Astrocyte (in vitro differentiated cells and primary cell): Measurements from ENCODE around the gene TTLL9. TPM values are rescaled to one million over a fixed set of nuclear protein-coding genes. Genes with fewer than 3 reads are reported as not detected.

Experiments used
- DNase-seq: peaks from one replicate; pipeline ENCODE4 v3.0.0-alpha.2; 2010; ENCODE audit warnings: low read depth
- FAIRE-seq: peaks from 2 replicates; lab custom pipeline; 2011; peaks lifted over from hg19 to GRCh38; lab: Jason Lieb, UNC
- H2AFZ ChIP-seq: 2 replicates; pipeline ENCODE4 v1.6.0; 2012; ENCODE audit warnings: low read depth, low read length, inconsistent platforms
- H3K27ac ChIP-seq: 2 replicates; pipeline ENCODE4 v1.5.1; 2011; ENCODE audit warnings: low read depth, low read length, inconsistent platforms
- H3K27me3 ChIP-seq: 2 replicates; pipeline ENCODE4 v1.6.0; 2011; ENCODE audit warnings: low read length, inconsistent platforms; ENCODE audit not compliant: insufficient read depth
- H3K36me3 ChIP-seq: 2 replicates; pipeline ENCODE4 v1.5.1; 2011; ENCODE audit warnings: low read length, inconsistent platforms; ENCODE audit not compliant: insufficient read depth
- H3K4me1 ChIP-seq: 2 replicates; pipeline ENCODE4 v1.5.1; 2011; ENCODE audit warnings: low read length, inconsistent platforms; ENCODE audit not compliant: insufficient read depth
- H3K4me2 ChIP-seq: 2 replicates; pipeline ENCODE4 v1.6.0; 2012; ENCODE audit warnings: low read length, inconsistent platforms
- H3K4me3 ChIP-seq: 2 replicates; pipeline ENCODE4 v1.5.1; 2011; ENCODE audit warnings: low read depth, mild to moderate bottlenecking, low read length, inconsistent platforms; ENCODE audit not compliant: insufficient read depth
- H3K79me2 ChIP-seq: 2 replicates; pipeline ENCODE4 v1.6.0; 2012; ENCODE audit warnings: mild to moderate bottlenecking, low read length, inconsistent platforms; ENCODE audit not compliant: insufficient read depth
- H3K9ac ChIP-seq: 2 replicates; pipeline ENCODE4 v1.6.0; 2012; ENCODE audit warnings: mild to moderate bottlenecking, low read length, inconsistent platforms
- H3K9me3 ChIP-seq: 2 replicates; pipeline ENCODE4 v1.5.1; 2012; ENCODE audit warnings: low read depth, mild to moderate bottlenecking, low read length, inconsistent platforms; ENCODE audit not compliant: insufficient read depth
- H4K20me1 ChIP-seq: 2 replicates; pipeline ENCODE4 v1.6.0; 2012; ENCODE audit warnings: low read length, inconsistent platforms; ENCODE audit not compliant: insufficient read depth
- H3K27ac Mint-ChIP-seq: one replicate; pipeline ENCODE4 v1.8.0; 2021; ENCODE audit warnings: mild to moderate bottlenecking, mixed read lengths; ENCODE audit not compliant: unreplicated experiment
- H3K27me3 Mint-ChIP-seq: one replicate; pipeline ENCODE4 v1.8.0; 2021; ENCODE audit warnings: low read depth, mixed read lengths; ENCODE audit not compliant: unreplicated experiment
- H3K36me3 Mint-ChIP-seq: one replicate; pipeline ENCODE4 v1.8.0; 2021; ENCODE audit warnings: low read depth, mixed read lengths; ENCODE audit not compliant: unreplicated experiment
- H3K4me1 Mint-ChIP-seq: one replicate; pipeline ENCODE4 v1.8.0; 2021; ENCODE audit warnings: low read depth, mixed read lengths; ENCODE audit not compliant: unreplicated experiment
- H3K4me3 Mint-ChIP-seq: one replicate; pipeline ENCODE4 v1.8.0; 2021; ENCODE audit warnings: mild to moderate bottlenecking, moderate library complexity, mixed read lengths; ENCODE audit not compliant: unreplicated experiment
- H3K9me3 Mint-ChIP-seq: one replicate; pipeline ENCODE4 v1.8.0; 2021; ENCODE audit warnings: mild to moderate bottlenecking, mixed read lengths; ENCODE audit not compliant: unreplicated experiment
- CTCF ChIP-seq: IDR thresholded peaks from 2 replicates; pipeline ENCODE4 v1.5.1; 2011; ENCODE audit warnings: low read depth, mild to moderate bottlenecking, inconsistent platforms, low read length, moderate library complexity; ENCODE audit not compliant: insufficient read depth
- EZH2 ChIP-seq: IDR thresholded peaks from 2 replicates; pipeline ENCODE4 v1.6.1; 2012; ENCODE audit warnings: mild to moderate bottlenecking, low read length, inconsistent platforms; ENCODE audit not compliant: insufficient read depth
- total RNA-seq: library from RNA; stranded (reverse); gene quantifications from 2 replicates; pipeline ENCODE4 v1.2.1, GENCODE V29; 2021

Gene TTLL9
- total RNA-seq, 1 donor from 2014 or later, result 0.41 TPM

GRCh38 chr20:31972471-31973021, 102.1 kb downstream of the TTLL9 start:
- no peaks in the 10 kb centered on the region for H3K36me3 Mint-ChIP-seq
- Histone ChIP-seq H3K27me3 (peaks cover 45% of the 10 kb centered on the region), H2AFZ (no peak overlapping the region), H3K4me2 (no peak overlapping the region), H3K27ac (no peak overlapping the region), H3K4me3 (no peak overlapping the region), H3K9ac (no peak overlapping the region), H3K4me1 (peaks cover 2% of the 10 kb centered on the region), H3K9me3 (no peaks in the 10 kb centered on the region), H4K20me1 (peaks cover 2% of the 10 kb centered on the region), H3K36me3 (no peaks in the 10 kb centered on the region), H3K79me2 (no peaks in the 10 kb centered on the region)
- TF ChIP-seq CTCF, result no peak
- no peak for TF ChIP-seq EZH2
- H3K4me3 Mint-ChIP-seq, result no peak overlapping the region
- FAIRE-seq (no peak), DNase-seq (no peak)
- H3K4me1 Mint-ChIP-seq, result peaks cover 21% of the 10 kb centered on the region
- H3K9me3 Mint-ChIP-seq, result peaks cover 6% of the 10 kb centered on the region
- peak overlapping the region; percentile 41 for H3K27ac Mint-ChIP-seq
- H3K27me3 Mint-ChIP-seq, result peaks cover 34% of the 10 kb centered on the region

- Mint-ChIP-seq H3K27ac (no peak overlapping the region), H3K36me3 (no peaks in the 10 kb centered on the region), H3K27me3 (peaks cover 29% of the 10 kb centered on the region), H3K4me1 (peaks cover 22% of the 10 kb centered on the region), H3K4me3 (no peak overlapping the region), H3K9me3 (peaks cover 6% of the 10 kb centered on the region)
- H3K9ac ChIP-seq, result no peak overlapping the region
- no peak overlapping the region for H3K4me3 ChIP-seq
- no peaks in the 10 kb centered on the region for H3K9me3 ChIP-seq
- no peaks in the 10 kb centered on the region for H3K36me3 ChIP-seq
- TF ChIP-seq CTCF (no peak), EZH2 (no peak)
- peaks cover 45% of the 10 kb centered on the region for H3K27me3 ChIP-seq
- H3K4me1 ChIP-seq, result no peaks in the 10 kb centered on the region
- H3K79me2 ChIP-seq, result no peaks in the 10 kb centered on the region
- H3K4me2 ChIP-seq, result no peak overlapping the region
- FAIRE-seq (no peak), DNase-seq (no peak)
- H4K20me1 ChIP-seq, result peaks cover 2% of the 10 kb centered on the region
- H2AFZ ChIP-seq, result no peak overlapping the region
- no peak overlapping the region for H3K27ac ChIP-seq
These were observed 103.9 kb downstream of the TTLL9 start for GRCh38 chr20:31974296-31974695.

- peaks cover 23% of the 10 kb centered on the region for H3K27me3 Mint-ChIP-seq
- Histone ChIP-seq H3K4me3 (no peak overlapping the region), H3K9ac (no peak overlapping the region), H4K20me1 (no peaks in the 10 kb centered on the region), H3K9me3 (no peaks in the 10 kb centered on the region), H3K36me3 (no peaks in the 10 kb centered on the region), H3K4me1 (no peaks in the 10 kb centered on the region), H2AFZ (no peak overlapping the region), H3K79me2 (no peaks in the 10 kb centered on the region), H3K27me3 (peaks cover 37% of the 10 kb centered on the region), H3K27ac (no peak overlapping the region), H3K4me2 (no peak overlapping the region)
- H3K27ac Mint-ChIP-seq, result peak overlapping the region; percentile 70
- FAIRE-seq (no peak), DNase-seq (no peak)
- H3K9me3 Mint-ChIP-seq, result peaks cover 6% of the 10 kb centered on the region
- H3K4me1 Mint-ChIP-seq, result peaks cover 27% of the 10 kb centered on the region
- TF ChIP-seq EZH2, result no peak
- TF ChIP-seq CTCF, result no peak
- H3K36me3 Mint-ChIP-seq, result no peaks in the 10 kb centered on the region
- no peak overlapping the region for H3K4me3 Mint-ChIP-seq
These were observed 104.6 kb downstream of the TTLL9 start for GRCh38 chr20:31974951-31975487.
